Mucosa of descending colon (tissue), 3 donors: Measurements from ENCODE around the gene MAPT. TPM values are rescaled to one million over a fixed set of nuclear protein-coding genes. Genes with fewer than 3 reads are reported as not detected.

Experiments
- ATAC-seq: fragments of 200-7000 bp; cut with Tn5 transposase; one replicate; pipeline ENCODE4 v1.9.1; 2020; ENCODE audit warnings: mild to moderate bottlenecking, moderate library complexity
- DNase-seq, 3 donors: peaks; one replicate each; pipeline ENCODE4 v3.0.0-alpha.2; 2020
- H3K36me3 ChIP-seq: fragments of 200-600 bp; one replicate; pipeline ENCODE4 v1.8.0; 2021; ENCODE audit warnings: low read depth, mild to moderate bottlenecking
- H3K4me1 ChIP-seq: fragments of 200-600 bp; one replicate; pipeline ENCODE4 v1.8.0; 2021; ENCODE audit warnings: low read depth, mild to moderate bottlenecking
- H3K4me3 ChIP-seq: fragments of 200-600 bp; one replicate; pipeline ENCODE4 v1.8.0; 2021; ENCODE audit warnings: mild to moderate bottlenecking
- H3K9me3 ChIP-seq: fragments of 200-600 bp; one replicate; pipeline ENCODE4 v1.8.0; 2021; ENCODE audit warnings: mild to moderate bottlenecking
- intact Hi-C, 2 donors: fragments of 100-400 bp; cut with DNase I in 1 of 2; cut with micrococcal nuclease in 1 of 2; formaldehyde crosslinking; loops; one replicate each; pipeline versions ENCODE4 v1.11.0 to v1.11.1; 2022; cut with DNase I, micrococcal nuclease
- total RNA-seq, 3 donors: library from RNA; stranded (reverse); fragmentation: NEBNext Ultra II Directional in 2 of 3; extraction: Animal tissue kit (Norgen Biotek cat#: 25700) in 2 of 3; gene quantifications; one replicate each; pipeline versions ENCODE4 v1.2.1 to v1.2.4, GENCODE V29; 2021 to 2023
- TF ChIP-seq, protein P1 (sequence below): fragments of 200-600 bp; IDR thresholded peaks from one replicate; pipeline ENCODE4 v1.8.0; 2022; ENCODE audit warnings: antibody characterized with exemption, mild to moderate bottlenecking
- donor health status: DM: no; HTN: no; CAD: no; lungs with moderate emphysema.
- donor health status: DM: no; HTN: no; CAD: no.
- donor health status: DM: no; HTN: yes; CAD: no.

MAPT gene
- total RNA-seq, 3 donors from 2014 or later: 0.72 to 61.5 (median 1.4) TPM

DNA sequence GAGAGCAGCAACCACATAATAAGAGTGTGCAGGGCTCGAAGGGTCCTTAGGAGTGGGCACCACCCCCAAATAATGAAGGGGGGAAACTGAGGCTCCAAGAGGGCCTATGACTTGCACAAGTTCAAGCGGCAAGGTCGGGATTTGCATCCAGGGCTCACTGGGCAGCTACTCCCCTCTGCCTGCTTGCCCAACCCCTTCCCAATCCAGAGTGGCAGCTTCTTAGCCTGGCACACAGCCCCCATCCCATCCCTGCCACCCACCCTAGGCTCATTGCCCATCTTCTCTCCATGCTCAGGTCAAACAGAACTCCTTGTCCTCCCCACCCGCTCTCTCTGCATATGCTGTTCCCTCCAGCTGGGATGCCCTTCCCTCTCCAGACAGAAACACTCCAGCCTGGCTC lies 47.3 kb upstream of the MAPT start:
- Histone ChIP-seq H3K4me1 (no peaks in the 10 kb centered on the region), H3K4me3 (no peak overlapping the region), H3K36me3 (no peaks in the 10 kb centered on the region), H3K9me3 (no peaks in the 10 kb centered on the region)
- ATAC-seq (no peak), DNase-seq (no peak)
- intact Hi-C loops: no loop called here
- TF ChIP-seq, protein P1, sequence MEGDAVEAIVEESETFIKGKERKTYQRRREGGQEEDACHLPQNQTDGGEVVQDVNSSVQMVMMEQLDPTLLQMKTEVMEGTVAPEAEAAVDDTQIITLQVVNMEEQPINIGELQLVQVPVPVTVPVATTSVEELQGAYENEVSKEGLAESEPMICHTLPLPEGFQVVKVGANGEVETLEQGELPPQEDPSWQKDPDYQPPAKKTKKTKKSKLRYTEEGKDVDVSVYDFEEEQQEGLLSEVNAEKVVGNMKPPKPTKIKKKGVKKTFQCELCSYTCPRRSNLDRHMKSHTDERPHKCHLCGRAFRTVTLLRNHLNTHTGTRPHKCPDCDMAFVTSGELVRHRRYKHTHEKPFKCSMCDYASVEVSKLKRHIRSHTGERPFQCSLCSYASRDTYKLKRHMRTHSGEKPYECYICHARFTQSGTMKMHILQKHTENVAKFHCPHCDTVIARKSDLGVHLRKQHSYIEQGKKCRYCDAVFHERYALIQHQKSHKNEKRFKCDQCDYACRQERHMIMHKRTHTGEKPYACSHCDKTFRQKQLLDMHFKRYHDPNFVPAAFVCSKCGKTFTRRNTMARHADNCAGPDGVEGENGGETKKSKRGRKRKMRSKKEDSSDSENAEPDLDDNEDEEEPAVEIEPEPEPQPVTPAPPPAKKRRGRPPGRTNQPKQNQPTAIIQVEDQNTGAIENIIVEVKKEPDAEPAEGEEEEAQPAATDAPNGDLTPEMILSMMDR: no peak

DNA sequence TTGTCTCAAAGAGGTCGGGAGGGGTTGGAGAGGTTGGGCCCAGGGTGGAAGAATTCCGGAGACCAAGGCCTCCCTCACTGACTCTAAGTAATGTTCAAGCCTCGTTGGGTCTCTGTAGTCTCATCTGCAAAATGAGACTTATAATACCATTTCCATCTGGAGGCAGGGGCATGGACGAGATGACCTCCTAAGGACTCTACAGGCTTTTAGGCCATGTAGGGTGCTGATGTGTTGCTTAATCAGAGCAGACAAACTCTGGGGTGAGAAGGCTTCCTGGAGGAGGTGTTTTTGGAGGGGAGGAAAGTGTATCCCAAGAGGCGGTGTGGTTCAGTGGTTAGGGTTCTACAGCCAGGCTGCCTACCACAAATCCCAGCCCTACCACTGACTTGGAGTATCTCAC lies 46.6 kb upstream of the MAPT start:
- DNase-seq (no peak), ATAC-seq (no peak)
- Histone ChIP-seq H3K4me3 (no peak overlapping the region), H3K9me3 (no peaks in the 10 kb centered on the region), H3K4me1 (no peaks in the 10 kb centered on the region), H3K36me3 (no peaks in the 10 kb centered on the region)
- intact Hi-C loops: no loop called here
- TF ChIP-seq, protein P1: no peak

DNA sequence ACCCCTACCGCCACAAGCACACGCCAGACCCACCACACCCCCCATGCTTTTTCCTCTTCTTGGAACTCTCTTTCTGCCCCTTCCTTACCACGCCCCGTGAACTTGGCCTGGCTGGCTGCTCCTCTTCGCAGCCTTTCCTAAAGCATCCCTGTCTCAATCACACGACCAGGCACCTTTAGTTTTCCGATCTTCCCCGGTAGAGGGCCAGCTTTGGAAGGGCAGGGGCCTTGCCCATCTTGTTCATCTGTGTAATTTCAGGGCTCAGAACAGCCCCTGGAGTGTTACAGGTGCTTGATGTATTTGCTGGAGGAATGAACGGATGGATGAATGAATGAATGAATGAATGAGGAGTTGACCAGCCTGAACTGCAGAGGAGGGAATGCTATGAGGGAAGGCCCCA lies 45.9 kb upstream of the MAPT start:
- H3K9me3 ChIP-seq: no peaks in the 10 kb centered on the region
- no peaks in the 10 kb centered on the region for H3K4me1 ChIP-seq
- TF ChIP-seq, protein P1: no peak
- H3K4me3 ChIP-seq: no peak overlapping the region
- no peaks in the 10 kb centered on the region for H3K36me3 ChIP-seq
- DNase-seq (peak in 1 of 3 donors; percentile 15), ATAC-seq (no peak)
- intact Hi-C loops: no loop called here

DNA sequence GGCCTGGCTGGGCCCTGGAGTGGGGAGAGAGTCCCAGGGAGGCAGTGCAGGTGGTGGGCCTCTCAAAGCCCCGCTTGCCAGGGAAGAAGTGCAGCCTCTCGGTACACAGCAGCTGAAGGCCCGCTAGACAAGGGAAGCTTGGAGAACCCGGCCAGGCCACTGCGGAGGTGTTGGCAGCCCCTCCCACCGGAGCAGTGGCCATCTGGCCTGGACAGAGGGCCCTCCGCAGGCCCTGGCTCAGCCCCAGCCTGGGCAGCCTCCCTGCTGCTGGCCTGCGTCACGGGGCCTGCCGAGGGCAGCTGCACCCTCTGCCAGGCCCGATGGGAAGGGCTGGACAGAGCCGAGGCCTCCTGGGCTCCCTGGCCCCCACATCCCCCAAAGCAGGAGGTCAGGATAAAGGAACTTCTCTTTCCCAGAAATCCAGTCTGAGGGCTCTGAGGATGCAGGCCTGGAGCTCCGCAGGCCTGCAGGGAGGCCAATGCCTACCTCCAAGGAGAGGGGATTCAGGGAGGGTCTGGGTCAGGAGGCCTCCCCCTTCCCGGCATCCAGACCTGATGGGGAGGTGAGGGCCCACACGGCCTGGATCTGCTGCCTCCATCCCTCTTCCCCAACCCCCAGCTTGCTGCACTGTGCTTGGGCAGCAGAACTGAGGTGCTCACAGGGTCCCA lies 45.4 kb upstream of the MAPT start:
- Histone ChIP-seq H3K4me1 (no peaks in the 10 kb centered on the region), H3K4me3 (no peak overlapping the region), H3K36me3 (no peaks in the 10 kb centered on the region), H3K9me3 (no peaks in the 10 kb centered on the region)
- intact Hi-C loops: no loop called here
- ATAC-seq (no peak), DNase-seq (peak in 1 of 3 donors; percentile 38)
- TF ChIP-seq, protein P1: no peak

DNA sequence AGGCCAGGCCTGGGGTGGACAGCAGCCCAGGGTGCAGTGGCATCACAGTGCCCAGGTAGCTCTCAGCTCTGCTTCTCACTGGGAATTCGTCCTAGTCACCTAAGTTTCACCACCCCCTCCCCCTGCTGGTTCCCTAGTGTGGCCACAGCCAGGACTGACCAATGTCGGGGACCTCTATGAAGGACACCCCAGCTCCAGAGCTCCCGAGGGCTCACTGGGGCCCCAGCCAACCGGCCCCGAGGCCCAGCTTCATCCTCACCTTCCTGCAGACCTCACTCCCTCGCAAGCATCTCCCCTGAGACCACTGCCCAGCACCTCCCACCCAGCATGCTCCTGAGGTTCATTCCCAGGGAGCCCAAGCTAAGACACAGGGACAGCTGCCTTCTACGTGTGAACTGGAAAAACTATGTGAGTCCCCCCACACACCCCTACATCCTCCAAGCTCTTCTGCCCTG lies 44.8 kb upstream of the MAPT start:
- no peak overlapping the region for H3K4me3 ChIP-seq
- intact Hi-C loops: no loop called here
- TF ChIP-seq, protein P1: no peak
- H3K4me1 ChIP-seq: no peaks in the 10 kb centered on the region
- ATAC-seq: no peak
- no peaks in the 10 kb centered on the region for H3K36me3 ChIP-seq
- H3K9me3 ChIP-seq: no peaks in the 10 kb centered on the region
- no peak for DNase-seq
